NCI-H510A (cell line): ENCODE measurements around the gene WNK2.
"Not testable (repeated sequence)": the region's sequence is repeated elsewhere in the genome, so short reads cannot be mapped to it uniquely, and the experiment has no call there.

Source experiments
- DNase-seq: peaks from one replicate; lab custom pipeline; 2025; lab: John Stamatoyannopoulos, UW

Gene WNK2

DNA sequence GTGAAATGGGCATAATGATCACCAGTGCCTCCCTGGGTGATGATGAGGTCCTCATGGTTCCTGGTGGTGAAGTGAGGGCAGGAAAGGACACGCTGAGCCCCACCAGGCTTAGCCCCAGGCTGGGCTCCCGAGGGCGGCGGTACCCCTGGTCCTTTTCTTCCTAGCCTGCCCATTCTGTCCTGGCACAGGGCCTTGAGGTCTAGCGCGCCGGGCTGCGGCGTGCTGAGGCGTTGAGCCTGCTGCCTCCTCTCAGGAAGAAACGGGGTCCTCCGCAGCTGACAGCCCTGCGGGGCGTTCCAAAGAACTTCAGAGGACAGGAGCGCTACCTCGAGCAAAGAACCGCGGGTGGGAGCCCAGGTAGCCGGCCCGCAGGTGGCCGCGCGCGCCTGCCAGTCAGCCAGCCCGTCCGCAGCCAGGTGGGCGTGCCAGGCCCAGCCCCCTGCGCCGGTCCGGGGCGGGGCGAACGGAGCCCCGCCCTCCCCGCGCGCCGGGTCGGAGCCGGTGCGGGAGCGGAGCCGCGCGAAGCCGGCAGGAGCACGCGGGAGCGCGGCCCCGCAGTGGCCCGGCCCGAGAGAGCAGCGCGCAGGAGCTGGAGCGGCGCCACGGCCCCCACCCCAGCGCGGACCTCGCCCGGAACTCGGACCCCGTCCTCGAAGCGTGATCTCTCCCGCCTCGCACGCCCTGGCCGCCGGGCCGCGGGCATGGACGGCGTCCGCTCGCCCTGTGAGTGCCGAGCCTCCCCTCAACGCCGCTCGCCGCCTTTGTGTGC, at the start of gene WNK2:
WNK2 (plus strand) TSS at position 477 of the 769 bp plus-strand sequence. CDS start 791 bp downstream, outside the sequence.
- DNase-seq = no peak

DNA sequence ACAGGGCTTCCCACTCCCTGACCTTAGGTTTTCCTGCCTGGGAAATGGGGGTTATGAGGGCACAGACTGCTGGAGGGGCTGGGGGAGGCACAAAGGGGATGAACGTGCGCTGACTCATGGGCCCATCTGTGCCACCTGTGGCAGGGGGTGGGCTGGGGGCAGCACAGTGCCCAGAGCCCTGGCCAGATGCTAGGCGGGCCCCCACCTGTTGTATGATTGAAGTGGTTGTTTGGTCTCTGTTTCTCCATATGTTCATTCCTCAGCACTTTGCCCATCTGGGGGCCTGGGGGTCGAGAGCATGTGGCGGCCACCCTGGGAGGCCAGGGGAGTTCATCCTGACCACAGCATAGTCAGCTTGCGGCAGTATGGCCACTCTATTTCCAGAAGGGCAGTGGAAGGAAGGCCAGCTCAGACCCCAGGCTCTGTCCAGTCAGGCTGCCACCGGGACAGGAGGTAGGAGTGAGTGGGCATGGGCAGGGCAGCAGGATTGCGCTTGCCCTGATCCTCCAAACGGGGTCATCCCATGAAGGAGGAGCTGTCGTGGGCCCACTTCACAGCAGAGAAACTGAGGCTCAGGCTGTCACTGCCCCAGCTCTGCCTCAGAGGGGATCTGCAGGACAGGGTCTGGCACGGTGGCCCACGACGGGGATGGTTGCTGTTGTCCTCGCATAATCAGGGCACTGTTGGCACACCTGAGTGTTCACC, 49.0 kb upstream of the WNK2 start:
- no peak for DNase-seq

DNA sequence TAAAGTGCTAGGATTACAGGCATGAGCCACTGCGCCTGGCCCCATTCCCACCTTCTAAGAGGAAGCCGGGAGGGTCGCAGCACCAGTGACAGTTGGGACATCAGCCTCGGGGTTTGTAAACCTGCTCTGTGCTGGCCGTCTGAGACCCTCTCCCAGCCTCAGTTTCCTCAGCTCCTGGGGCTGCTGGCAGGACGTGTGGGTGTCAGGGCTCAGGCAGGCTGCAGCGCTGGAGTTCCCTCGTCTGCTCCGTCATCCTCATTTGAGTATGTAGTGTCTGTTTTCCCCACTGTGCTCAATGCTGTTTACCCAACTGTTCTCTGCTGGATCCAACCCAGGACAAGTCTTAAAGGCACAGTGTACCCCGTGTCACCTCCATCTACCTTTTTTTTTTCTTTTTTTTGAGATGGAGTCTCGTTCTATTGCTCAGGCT, 47.9 kb upstream of the WNK2 start:
- DNase-seq = no peak

DNA sequence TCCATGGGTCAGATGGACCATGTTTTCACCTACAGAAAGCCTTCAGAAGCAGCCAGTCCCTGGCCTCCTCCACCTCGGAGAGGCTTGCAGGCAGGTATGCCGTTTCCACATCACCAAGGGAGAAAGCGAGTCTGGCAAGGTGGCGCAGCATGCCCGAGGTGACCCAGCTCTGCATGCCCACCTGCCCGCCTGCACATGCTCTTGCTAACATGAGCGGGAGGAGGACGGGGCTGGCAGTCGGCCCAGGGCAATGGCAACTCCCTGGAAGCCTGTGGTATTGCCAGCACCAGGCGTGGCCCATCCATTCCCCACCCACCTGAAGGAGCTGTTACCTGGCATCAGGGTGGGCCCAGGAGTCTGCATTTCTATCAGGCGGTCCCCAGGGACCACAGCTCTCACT, 46.6 kb upstream of the WNK2 start:
- DNase-seq = no peak

DNA sequence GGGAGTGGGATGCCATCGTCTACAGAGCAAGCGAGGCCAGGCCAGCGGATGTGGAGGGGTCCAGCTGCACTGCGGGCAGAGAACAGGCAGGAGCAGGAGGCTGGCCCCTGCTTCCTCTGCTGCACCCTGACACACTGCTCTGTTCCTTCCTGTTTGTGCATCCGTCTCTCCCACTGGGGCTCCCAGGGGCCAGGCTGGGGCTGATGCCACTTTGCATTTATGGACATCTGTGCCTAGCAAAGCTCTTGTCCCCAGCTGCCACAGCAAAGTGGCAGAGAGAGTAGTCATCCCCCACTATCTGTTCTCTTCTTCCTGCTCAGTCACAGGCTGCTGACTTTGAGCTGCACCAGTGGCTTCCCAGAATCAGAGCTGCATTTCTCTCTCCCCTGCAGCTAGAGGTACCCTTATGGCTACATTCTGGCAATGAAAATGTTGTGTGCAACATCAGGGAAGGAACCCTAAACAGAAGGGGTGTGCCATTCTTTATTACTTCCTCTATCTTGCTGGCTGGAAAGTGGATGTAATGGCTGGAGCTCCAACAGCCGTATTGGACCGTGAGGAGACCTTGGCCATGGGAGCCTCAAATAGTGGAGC, 45.7 kb upstream of the WNK2 start:
- DNase-seq = no peak

DNA sequence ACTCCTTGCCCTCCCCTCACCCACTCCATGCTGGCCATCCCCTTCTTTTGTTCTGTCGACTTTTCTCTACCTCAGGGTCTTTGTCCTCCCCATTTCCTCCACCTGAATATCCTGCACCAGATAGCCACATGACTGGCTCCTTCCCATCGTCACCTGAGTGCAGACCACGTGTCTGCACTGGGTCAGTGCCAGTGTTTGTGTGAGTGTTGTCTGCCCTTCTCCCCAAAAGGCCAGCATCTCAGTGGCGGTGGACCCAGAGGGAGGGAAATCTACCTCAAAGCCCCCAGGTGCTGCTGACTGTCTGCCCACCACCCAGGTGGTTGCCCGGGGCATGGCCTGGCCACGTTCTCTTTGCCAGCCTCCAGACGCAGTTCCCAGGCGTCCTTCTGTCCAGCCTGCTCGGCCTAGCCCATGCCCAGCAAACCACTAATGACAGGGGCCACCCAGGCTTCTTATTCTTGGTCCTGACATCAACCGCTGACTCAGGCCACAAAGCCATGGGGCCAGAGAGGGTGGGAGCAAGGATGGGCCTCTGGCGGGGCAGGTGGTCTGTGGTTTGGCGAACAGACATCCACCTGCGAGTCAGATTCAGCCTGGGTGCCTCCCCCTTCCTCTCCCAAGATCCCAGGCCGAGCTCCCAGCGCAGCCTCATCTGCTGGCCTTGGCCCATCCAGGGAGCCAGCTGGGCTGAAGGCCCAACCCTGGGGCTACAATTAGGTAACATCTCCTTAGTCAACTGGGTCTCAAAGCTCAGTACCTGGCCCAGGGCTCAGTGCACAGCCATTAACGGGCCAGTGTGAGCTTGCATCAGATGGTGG, 44.4 kb upstream of the WNK2 start:
- DNase-seq = no peak

DNA sequence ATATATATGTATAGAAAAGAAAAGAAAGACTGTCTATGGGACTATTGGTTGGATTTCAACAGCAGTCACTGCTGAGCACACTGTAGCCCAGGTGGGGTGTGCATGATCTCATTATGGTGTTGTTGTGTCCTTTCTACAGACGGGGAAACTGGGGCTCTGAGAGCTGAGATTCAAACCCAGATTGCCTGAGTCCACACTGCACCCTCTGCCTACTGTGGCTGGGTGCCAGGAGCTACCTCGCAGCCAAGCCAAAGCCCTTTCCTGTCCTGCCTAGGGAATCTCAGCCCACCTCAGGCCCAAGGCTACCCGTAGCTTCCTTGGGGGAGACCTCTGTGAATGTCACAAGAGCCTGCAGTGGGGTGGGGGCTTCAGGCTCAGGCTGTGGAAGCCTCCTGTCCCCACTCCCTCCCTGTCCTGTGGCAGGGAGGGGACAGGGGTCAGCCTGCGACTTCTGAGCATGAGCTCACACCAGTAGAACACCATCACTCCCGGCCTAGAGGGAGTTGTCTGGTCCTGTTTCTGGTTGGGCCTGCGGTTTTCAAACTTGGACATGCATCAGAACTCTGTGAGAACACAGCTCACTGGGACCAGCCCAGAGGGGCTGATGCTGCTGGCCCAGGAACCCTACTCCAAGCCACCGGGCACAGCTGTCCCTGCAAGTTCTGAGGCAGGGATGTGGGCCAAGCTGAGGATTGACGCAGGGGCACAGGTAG, 42.0 kb upstream of the WNK2 start:
- DNase-seq = no peak

DNA sequence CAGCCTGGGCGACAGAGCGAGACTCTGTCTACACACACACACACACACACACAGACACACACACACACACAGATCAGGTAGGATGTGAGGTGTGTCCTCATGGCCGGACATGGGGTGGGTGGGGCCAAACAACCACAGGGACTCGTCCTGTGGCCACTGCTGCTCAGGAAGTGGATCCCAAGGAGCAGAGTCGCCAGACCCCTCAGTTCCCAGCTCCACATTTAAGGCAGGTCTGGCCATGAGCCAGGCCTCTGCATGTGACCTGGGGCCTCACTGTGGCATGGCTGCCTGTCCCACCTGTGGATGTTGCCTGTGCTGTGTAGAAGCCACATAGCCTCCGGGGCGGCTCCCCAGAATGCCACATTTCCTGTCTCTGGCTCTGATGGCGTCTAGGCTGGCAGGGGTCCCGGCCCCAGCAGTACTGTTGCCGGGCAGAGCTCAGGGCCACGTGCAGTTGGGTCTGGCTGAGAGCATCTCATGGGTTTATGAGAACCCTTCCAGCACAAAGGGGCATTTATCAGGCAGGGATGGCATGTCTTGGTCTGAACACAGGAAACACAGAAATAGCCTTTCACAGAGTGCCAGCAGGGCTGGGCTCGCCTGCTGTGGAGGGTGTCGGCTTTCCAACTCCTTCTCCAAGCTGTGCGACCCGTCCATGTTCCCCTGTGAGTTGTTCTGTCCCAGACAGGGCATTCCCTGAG, 40.0 kb upstream of the WNK2 start:
- DNase-seq = no peak

DNA sequence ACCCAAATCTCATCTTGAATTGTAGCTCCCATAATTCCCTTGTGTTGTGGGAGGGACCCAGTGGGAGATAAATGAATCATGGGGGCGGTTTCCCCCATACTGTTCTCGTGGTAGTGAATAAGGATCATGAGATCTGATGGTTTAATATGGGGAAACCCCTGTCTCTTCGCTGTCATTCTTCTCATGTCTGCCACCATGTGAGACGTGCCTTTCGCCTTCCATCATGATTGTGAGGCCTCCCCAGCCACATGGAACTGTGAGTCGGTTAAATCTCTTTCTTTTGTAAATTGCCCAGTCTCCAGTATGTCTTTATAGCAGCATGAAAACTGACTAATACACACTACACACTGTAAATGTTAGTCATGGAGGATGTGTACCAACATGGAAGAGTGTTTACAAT, 37.2 kb upstream of the WNK2 start:
- not testable (repeated sequence) for DNase-seq

DNA sequence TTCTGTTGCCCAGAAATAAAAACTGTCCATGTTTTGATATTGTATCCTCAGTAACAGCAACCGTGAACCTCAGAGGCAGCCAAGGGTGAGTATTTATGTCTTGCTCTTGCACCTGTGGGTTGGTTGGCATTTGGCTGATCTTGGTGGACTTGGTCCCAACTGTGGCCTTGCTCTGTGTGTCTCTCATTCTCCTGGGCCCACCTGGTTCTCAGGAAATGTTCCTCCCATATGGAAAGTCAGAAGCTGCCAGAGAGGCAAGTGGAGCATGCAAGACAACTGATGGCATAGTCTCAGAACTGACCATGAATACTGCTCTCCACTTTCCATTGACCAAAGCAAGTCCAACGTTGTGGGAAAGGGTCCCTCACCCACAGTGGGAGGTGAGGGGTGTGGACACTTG, 36.3 kb upstream of the WNK2 start:
- DNase-seq = no peak

DNA sequence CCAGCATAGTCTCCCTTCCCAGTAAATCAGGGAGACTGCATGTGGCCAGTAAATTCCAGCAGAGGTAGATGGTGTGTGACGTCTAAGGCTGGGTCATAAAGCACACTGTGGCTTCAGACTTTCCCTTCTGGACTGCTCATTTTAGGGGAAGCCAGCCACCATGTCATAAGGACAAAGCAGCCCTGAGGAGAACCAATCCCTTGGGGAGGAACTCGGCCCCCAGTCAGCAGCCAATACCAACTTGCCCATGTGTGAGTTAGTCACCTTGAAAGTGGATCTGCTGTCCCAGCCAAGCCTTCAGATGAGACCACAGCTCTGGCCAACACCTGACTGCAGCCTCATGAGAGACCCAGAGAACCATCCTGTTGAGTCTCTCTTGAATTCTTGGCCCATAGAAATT, 35.2 kb upstream of the WNK2 start:
- no peak for DNase-seq

DNA sequence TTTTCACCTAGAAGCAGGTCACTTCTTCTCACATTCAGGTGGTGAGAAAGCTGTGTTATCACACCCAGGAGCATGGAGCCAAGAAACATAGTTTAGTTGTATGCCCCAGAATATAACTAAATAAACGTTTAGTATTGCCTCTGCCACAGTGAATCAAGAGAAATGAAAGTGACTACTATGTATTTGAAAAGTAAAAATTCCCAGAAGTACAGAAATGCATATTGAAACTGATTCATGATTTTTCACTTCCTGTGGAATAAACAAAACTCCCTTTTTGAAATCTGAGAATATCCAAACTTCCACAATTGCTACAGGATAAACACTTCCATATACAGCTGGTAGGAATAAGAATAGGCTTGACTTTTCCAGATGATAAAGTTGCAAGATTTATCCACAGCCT, 34.6 kb upstream of the WNK2 start:
- no peak for DNase-seq

DNA sequence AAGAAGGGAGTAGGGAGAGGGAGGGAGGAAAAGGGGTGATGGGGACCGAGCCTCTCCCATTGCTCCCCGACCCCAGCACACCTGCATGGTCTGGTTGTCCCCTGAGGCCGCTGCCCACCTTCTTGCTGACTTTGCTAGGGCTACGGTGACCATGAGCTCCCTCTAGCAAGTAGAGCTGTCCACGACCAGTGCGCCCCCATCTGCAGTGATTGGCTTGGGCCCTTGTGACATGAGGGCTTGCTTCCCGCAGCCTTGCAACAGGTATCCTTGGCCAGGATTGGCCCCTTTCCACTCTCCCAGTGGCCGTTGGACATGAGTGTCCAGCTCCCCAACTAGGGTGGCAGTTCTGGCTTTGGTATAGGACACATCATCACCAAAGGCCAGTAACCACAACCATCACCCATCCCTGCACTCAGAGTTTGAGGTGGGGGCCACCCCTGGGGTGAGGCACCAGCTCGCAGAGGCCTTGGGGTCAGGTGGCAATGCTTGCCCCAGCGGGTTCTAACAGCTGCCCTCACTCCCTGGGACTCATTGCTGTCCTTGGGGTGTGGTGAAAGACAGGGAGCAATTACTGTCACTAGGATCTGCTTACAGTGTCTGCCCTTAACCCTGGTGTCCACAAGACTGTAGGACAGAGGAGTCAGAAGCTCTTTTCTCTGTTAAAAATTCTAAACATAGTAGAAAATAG, 32.7 kb upstream of the WNK2 start:
- no peak for DNase-seq

DNA sequence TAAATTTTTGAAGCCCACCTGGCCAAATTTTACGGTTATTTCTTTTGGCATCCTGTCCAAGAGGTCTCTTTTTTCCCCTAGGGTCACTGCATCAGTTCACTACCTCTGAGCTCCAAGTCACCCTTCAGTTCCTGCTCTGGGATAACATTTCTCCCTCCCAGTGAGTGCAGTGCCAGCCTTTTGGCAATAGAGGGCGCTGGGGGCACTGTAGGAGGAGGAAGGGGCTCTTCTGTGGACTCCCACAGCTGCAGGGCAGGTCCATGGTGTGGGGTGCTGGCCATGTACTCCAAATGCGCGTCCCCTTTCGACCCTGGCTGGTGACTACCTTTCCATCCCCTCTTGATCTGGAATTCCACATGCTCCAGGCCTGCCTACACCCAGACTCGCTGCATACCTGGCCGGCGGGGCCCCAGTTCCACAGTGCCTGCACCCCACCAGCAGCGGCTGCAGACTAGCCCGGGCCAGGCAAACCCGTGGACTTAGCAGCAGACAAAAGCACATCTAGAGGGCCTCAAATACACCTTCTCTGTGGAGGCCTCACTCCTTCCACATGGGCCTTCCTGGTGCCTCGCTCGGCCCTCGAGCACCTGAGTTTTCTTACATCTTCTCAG, 29.5 kb upstream of the WNK2 start:
- no peak for DNase-seq

DNA sequence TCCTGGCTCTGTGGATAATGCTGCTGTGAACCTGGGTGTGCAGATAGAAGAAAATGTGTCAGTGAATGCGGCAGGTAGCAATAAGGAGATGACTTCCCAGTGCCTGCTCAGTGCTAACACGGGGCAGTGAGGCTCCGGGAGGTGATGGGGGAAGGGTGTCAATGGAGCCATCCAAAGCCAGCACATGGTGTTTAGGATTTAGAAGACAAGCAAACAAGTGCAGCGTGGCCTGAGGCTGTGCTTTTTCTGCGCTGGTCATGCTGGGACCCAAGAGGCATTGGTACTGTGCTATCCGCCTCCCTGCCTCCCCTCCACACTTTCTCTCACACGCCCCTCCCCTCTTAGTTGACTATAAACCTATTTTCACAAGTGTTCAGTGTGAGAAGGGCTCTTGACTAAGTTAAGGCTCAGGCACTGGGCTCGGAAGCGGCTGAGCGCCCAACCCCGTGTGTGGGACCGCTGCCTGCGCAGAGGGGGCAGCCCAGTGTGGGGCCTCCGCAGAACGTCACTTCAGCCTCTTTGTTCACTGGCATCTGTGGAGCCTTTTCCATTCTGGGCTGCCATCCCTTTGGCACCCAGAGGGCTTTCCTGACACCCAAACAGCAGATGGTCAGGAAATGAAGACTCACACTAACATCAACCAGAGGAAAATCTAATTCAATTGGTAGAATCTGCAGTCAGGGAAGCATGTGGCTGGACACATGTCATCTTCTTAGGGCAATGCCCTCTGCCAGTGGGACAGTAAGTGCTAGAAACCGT, 28.0 kb upstream of the WNK2 start:
- DNase-seq = no peak

DNA sequence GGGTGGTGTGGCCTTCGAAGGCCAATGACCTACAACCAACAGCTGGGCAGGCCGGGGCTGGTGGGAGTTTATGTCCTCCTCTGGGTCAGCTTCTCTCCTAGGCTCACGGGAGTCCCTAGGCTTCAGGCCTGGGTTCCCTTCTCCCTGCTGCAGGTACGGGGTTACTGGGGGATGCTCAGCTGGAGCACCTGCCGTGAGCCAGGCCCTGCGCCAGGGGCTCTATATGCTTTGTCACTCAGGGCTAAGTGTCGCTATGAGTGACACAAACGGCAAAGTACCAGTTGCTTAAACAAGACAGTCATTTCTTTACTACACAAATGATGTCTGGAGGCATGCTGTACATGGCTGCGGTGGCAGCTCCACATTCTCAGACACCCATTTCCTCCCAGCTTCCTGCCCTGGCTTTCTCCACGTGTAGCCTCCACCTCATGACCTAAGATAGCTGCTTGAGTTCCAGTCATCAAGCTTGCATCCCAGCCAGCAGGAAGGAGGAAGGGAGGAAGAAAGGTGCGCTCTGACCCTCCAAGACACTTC, 27.4 kb upstream of the WNK2 start:
- no peak for DNase-seq

DNA sequence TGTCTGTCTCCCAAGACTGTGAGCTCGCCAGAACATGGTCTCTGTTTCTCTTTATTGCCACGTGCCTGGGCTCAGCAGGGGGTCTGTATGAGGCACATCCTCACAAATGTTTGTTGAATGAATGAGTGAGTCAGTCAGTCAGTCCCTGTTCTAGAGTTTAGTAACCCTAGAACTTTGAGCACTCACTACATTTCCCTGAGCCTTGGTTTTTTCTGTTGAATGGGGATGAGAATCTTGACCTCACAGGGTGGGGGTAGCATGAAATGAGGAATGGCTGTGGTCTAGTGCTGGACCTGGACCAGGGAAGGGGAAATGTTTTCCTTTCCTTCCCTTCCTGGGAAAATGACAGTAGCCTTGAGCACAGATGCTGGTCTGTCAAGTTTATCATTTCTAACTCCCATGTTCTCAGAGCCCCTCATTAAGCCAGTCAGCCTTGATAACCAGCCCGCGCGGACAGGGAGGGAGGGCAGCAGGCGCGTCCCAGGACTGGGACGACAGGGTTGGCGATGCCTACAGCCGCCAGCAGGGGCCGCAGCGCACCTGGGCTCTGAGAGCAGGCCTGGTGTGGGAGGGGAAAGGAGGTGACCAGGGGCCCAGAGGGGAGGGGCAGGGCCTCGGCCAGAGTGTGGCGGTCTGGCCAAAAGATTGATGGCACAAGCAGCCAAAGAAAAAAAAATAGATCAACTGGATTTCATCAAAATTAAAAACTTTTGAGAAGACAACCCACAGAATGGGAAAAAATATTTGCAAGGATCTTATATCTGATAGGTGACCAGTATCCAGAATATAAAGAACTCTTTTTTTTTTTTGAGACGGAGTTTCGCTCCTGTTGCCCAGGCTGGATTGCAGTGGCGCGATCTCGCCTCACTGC, 24.1 kb upstream of the WNK2 start:
- DNase-seq = peak; percentile 69
